DOHH2 (cell line): Measurements from ENCODE around the gene SOX1.

Experiments
- H3F3A ChIP-seq: fragments of 200-600 bp; sonication (generic), shearing (Covaris generic); 2 replicates; pipeline ENCODE4 v1.6.0; 2016; ENCODE audit warnings: antibody characterized with exemption, mild to moderate bottlenecking; ENCODE audit not compliant: control insufficient read depth, insufficient read depth
- H3K27ac ChIP-seq: fragments of 200-600 bp; sonication (generic); 2 replicates; pipeline ENCODE4 v1.5.1; 2014; ENCODE audit warnings: low read depth, mild to moderate bottlenecking, low read length, moderate library complexity
- H3K27me3 ChIP-seq: fragments of 200-600 bp; sonication (generic); 2 replicates; pipeline ENCODE4 v1.6.1; 2014; ENCODE audit warnings: mild to moderate bottlenecking, low read length, mixed read lengths; ENCODE audit not compliant: control insufficient read depth
- H3K36me3 ChIP-seq: fragments of 200-600 bp; sonication (generic); 2 replicates; pipeline ENCODE4 v1.6.1; 2014; ENCODE audit warnings: mild to moderate bottlenecking, low read length, moderate library complexity, mixed read lengths; ENCODE audit not compliant: control insufficient read depth
- H3K4me1 ChIP-seq: fragments of 200-600 bp; sonication (generic); 2 replicates; pipeline ENCODE4 v1.6.1; 2014; ENCODE audit warnings: mild to moderate bottlenecking, low read length, mixed read lengths; ENCODE audit not compliant: control insufficient read depth
- H3K4me2 ChIP-seq: fragments of 200-600 bp; sonication (generic); 2 replicates; pipeline ENCODE4 v1.6.0; 2014; ENCODE audit warnings: mild to moderate bottlenecking, low read length, moderate library complexity
- H3K4me3 ChIP-seq: fragments of 200-600 bp; sonication (generic); 2 replicates; pipeline ENCODE4 v1.5.1; 2014; ENCODE audit warnings: mild to moderate bottlenecking, low read length, mixed read lengths
- H3K79me2 ChIP-seq: fragments of 200-600 bp; sonication (generic); 2 replicates; pipeline ENCODE4 v1.6.1; 2014; ENCODE audit warnings: mild to moderate bottlenecking, low read length, mixed read lengths; ENCODE audit not compliant: control insufficient read depth
- H3K9me2 ChIP-seq: fragments of 200-600 bp; sonication (generic); replicated peaks from 2 replicates; pipeline ENCODE4 v1.6.1; 2014; ENCODE audit warnings: mild to moderate bottlenecking, low read length, mixed read lengths; ENCODE audit not compliant: control insufficient read depth
- H3K9me3 ChIP-seq: fragments of 200-600 bp; sonication (generic); 2 replicates; pipeline ENCODE4 v1.6.1; 2014; ENCODE audit warnings: antibody characterized with exemption, low read length, mixed read lengths; ENCODE audit not compliant: control insufficient read depth, insufficient read depth
- H4K20me1 ChIP-seq: fragments of 200-600 bp; sonication (generic); 2 replicates; pipeline ENCODE4 v1.6.0; 2014; ENCODE audit warnings: low read depth, mild to moderate bottlenecking, antibody characterized with exemption, low read length, moderate library complexity; ENCODE audit not compliant: control insufficient read depth, insufficient read depth
- CTCF ChIP-seq: fragments of 200-600 bp; sonication (generic); IDR thresholded peaks from one replicate; pipeline ENCODE4 v1.5.1; 2014; ENCODE audit warnings: antibody characterized with exemption, mild to moderate bottlenecking, low read depth, low read length; ENCODE audit not compliant: poor library complexity, severe bottlenecking
- EZH2phosphoT487 ChIP-seq: fragments of 200-600 bp; sonication (generic); IDR thresholded peaks from 2 replicates; pipeline ENCODE4 v1.6.1; 2017; ENCODE audit warnings: borderline replicate concordance, mild to moderate bottlenecking, antibody characterized with exemption, low read length, moderate library complexity, mixed read lengths

Gene SOX1

GRCh38 chr13:112119192-112120030, 52.5 kb downstream of the SOX1 start:
- H4K20me1 ChIP-seq: no peaks in the 10 kb centered on the region
- no peaks in the 10 kb centered on the region for H3F3A ChIP-seq
- no peaks in the 10 kb centered on the region for H3K36me3 ChIP-seq
- H3K4me1 ChIP-seq: no peaks in the 10 kb centered on the region
- no peak overlapping the region for H3K27ac ChIP-seq
- H3K4me3 ChIP-seq: no peak overlapping the region
- H3K79me2 ChIP-seq: no peaks in the 10 kb centered on the region
- TF ChIP-seq EZH2phosphoT487 (no peak), CTCF (no peak)
- no peaks in the 10 kb centered on the region for H3K9me3 ChIP-seq
- H3K27me3 ChIP-seq: no peaks in the 10 kb centered on the region
- no peak overlapping the region for H3K4me2 ChIP-seq
- H3K9me2 ChIP-seq: no peaks in the 10 kb centered on the region

- Histone ChIP-seq H3K4me1 (no peaks in the 10 kb centered on the region), H3K27me3 (no peaks in the 10 kb centered on the region), H3K9me2 (no peaks in the 10 kb centered on the region), H3K36me3 (no peaks in the 10 kb centered on the region), H3K27ac (no peak overlapping the region), H3K79me2 (no peaks in the 10 kb centered on the region), H3F3A (no peaks in the 10 kb centered on the region), H4K20me1 (no peaks in the 10 kb centered on the region), H3K9me3 (no peaks in the 10 kb centered on the region), H3K4me2 (no peak overlapping the region), H3K4me3 (no peak overlapping the region)
- TF ChIP-seq EZH2phosphoT487 (no peak), CTCF (no peak)
Observed at GRCh38 chr13:112120031-112120373, 53.1 kb downstream of the SOX1 start.
